ENCODE results near the gene RAMP3.

RAMP3 gene

DNA sequence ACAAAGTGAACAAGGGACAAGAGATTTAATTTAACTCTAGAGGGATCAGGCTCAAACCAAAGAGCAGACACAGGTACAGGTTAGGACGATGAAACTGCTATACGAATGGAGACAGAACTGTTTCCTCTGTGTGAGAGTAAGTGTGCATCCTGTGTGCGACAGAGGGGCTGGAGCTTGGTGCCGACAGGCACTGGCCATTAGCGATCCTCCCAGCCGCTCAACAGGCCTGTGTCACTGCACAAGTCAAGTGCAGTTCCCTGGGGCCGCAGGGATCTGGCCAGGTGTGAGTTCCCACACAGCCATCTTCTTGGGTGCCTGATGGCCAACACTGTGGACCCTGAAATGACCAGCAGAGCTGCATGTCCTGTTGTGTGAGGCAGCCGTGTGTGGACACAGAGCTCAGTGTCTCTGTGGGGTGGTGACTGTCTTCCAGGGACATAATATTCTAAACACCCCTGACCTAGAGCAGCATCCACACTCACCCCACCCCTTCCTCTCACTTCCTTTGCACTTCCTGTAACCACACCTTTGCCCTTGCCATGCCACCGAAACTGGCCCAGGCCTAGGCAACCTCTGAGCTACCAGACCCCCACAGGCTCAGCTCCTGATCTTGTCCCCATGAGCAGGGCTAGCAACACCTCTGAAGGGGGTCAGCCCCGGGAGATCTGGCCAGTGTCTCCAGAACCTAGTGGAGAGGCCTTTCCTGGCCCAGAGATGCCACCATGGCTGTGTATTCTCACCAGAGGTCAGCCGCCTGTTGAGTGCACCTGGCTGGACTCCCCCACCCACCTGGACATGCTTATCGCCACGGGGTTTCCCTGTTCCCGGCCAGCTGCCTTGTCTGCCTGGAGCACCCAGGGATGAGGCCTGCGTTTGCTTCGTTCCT is 34.4 kb upstream of the RAMP3 start:
- H2BK120ac ChIP-seq (ENCODE audit: low read depth, low read length) = no peak overlapping the region
- no peak overlapping the region for H2BK5ac ChIP-seq (ENCODE audit: low read length)
- no peak overlapping the region for H2AK5ac ChIP-seq (ENCODE audit: low read length)
- no peak overlapping the region for H3K23ac ChIP-seq (ENCODE audit: low read length)
- no peak overlapping the region for H3K4me3 ChIP-seq (ENCODE audit: low read length)
- no peak overlapping the region for H3K27ac ChIP-seq (ENCODE audit: low read depth, low read length)
- H3K9ac ChIP-seq (ENCODE audit: low read length) = no peak overlapping the region
- DNase-seq = no peak
- H2BK15ac ChIP-seq (replicated peaks; ENCODE audit: low read depth) = no peak overlapping the region
- H3K4ac ChIP-seq (ENCODE audit: low read depth, low read length) = no peak overlapping the region
- no peaks in the 10 kb centered on the region for H3K79me2 ChIP-seq (ENCODE audit: control insufficient read depth, insufficient read depth, low read length)
- H3K18ac ChIP-seq (ENCODE audit: low read length) = no peak overlapping the region
- no CpG with 5 or more reads among the region's 16 CpGs for WGBS (ENCODE audit: extremely low coverage, insufficient coverage, low lambda C conversion rate)
- H3K4me1 ChIP-seq (ENCODE audit: control insufficient read depth, low read depth, low read length) = no peaks in the 10 kb centered on the region
- peak overlapping the region; percentile 15 for H3K56ac ChIP-seq (ENCODE audit: low read length)
- H4K5ac ChIP-seq (ENCODE audit: low read length) = no peak overlapping the region
- no peaks in the 10 kb centered on the region for H3K79me1 ChIP-seq (ENCODE audit: low read length)
- no peak overlapping the region for H4K8ac ChIP-seq (ENCODE audit: low read depth, low read length)
- H3K4me2 ChIP-seq (ENCODE audit: low read length) = no peak overlapping the region
- H3K36me3 ChIP-seq (ENCODE audit: control insufficient read depth, insufficient read depth, low read length) = no peaks in the 10 kb centered on the region
- no peaks in the 10 kb centered on the region for H3K27me3 ChIP-seq (ENCODE audit: insufficient read depth, low read length, poor library complexity)

DNA sequence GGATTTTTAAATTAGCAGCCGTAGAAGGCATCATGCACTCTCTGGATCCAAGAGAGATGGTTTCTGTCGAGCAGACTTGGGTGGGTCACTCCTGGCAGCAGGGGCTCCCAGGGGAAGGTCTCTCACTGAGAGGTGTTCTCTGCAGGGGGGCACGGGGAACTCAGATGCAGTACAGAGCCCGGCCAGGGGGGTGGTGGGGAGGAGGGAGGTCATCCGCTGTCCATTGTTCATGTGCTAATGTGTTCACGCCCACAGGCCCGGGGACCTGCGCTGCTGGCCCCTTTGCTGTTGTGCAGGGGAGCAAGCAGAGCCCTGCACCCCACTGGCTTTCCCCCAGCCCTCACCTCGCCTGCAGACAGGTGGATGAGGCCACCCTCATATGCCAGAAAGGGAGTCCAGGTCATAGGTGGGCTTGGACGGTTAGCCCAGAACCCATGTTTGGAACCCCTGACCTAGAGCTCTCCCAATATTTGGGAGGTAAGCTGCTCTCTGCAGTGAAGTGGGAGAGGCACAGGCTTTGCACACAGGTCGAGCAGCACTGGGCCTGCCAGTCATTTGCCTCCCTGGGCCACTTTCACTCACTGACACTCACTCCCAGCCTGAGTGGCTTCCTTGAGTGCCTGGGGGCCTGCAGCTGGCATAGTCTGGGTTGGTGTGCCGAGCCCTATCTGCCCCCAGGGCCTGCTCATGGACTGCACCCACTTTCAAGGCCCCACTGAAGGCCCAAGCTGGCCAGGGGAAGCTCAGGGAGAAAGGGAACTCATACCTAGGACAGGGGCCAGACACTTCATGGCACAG is 33.5 kb upstream of the RAMP3 start:
- Histone ChIP-seq H3K23ac (ENCODE audit: low read length) (no peak overlapping the region), H3K18ac (ENCODE audit: low read length) (no peak overlapping the region), H3K4me1 (ENCODE audit: control insufficient read depth, low read depth, low read length) (no peaks in the 10 kb centered on the region), H3K9ac (ENCODE audit: low read length) (no peak overlapping the region), H3K79me1 (ENCODE audit: low read length) (no peaks in the 10 kb centered on the region), H3K36me3 (ENCODE audit: control insufficient read depth, insufficient read depth, low read length) (no peaks in the 10 kb centered on the region), H3K4me2 (ENCODE audit: low read length) (no peak overlapping the region), H3K27ac (ENCODE audit: low read depth, low read length) (no peak overlapping the region), H4K5ac (ENCODE audit: low read length) (no peak overlapping the region), H3K56ac (ENCODE audit: low read length) (peak overlapping the region; percentile 10), H4K8ac (ENCODE audit: low read depth, low read length) (no peak overlapping the region), H3K4me3 (ENCODE audit: low read length) (no peak overlapping the region), H3K27me3 (ENCODE audit: insufficient read depth, low read length, poor library complexity) (no peaks in the 10 kb centered on the region), H3K4ac (ENCODE audit: low read depth, low read length) (no peak overlapping the region), H3K79me2 (ENCODE audit: control insufficient read depth, insufficient read depth, low read length) (no peaks in the 10 kb centered on the region), H2BK15ac (replicated peaks; ENCODE audit: low read depth) (no peak overlapping the region), H2AK5ac (ENCODE audit: low read length) (no peak overlapping the region), H2BK120ac (ENCODE audit: low read depth, low read length) (no peak overlapping the region), H2BK5ac (ENCODE audit: low read length) (no peak overlapping the region)
- no CpG with 5 or more reads among the region's 12 CpGs for WGBS (ENCODE audit: extremely low coverage, insufficient coverage, low lambda C conversion rate)
- DNase-seq = peak; percentile 27

GRCh38 chr7:45125193-45125904 is 32.2 kb upstream of the RAMP3 start:
- no peak overlapping the region for H3K4ac ChIP-seq (ENCODE audit: low read depth, low read length)
- H3K4me3 ChIP-seq (ENCODE audit: low read length) = no peak overlapping the region
- no CpG with 5 or more reads among the region's 11 CpGs for WGBS (ENCODE audit: extremely low coverage, insufficient coverage, low lambda C conversion rate)
- H2BK120ac ChIP-seq (ENCODE audit: low read depth, low read length) = no peak overlapping the region
- no peaks in the 10 kb centered on the region for H3K27me3 ChIP-seq (ENCODE audit: insufficient read depth, low read length, poor library complexity)
- no peak overlapping the region for H3K18ac ChIP-seq (ENCODE audit: low read length)
- H3K27ac ChIP-seq (ENCODE audit: low read depth, low read length) = no peak overlapping the region
- H3K79me1 ChIP-seq (ENCODE audit: low read length) = no peaks in the 10 kb centered on the region
- no peaks in the 10 kb centered on the region for H3K4me1 ChIP-seq (ENCODE audit: control insufficient read depth, low read depth, low read length)
- no peak for DNase-seq
- H3K36me3 ChIP-seq (ENCODE audit: control insufficient read depth, insufficient read depth, low read length) = no peaks in the 10 kb centered on the region
- no peak overlapping the region for H2AK5ac ChIP-seq (ENCODE audit: low read length)
- no peak overlapping the region for H3K9ac ChIP-seq (ENCODE audit: low read length)
- no peak overlapping the region for H4K5ac ChIP-seq (ENCODE audit: low read length)
- no peak overlapping the region for H2BK5ac ChIP-seq (ENCODE audit: low read length)
- no peak overlapping the region for H3K23ac ChIP-seq (ENCODE audit: low read length)
- no peak overlapping the region for H4K8ac ChIP-seq (ENCODE audit: low read depth, low read length)
- no peak overlapping the region for H3K56ac ChIP-seq (ENCODE audit: low read length)
- H3K79me2 ChIP-seq (ENCODE audit: control insufficient read depth, insufficient read depth, low read length) = no peaks in the 10 kb centered on the region
- no peak overlapping the region for H3K4me2 ChIP-seq (ENCODE audit: low read length)
- no peak overlapping the region for H2BK15ac ChIP-seq (replicated peaks; ENCODE audit: low read depth)

- Histone ChIP-seq H3K4me1 (ENCODE audit: control insufficient read depth, low read depth, low read length) (no peaks in the 10 kb centered on the region), H4K8ac (ENCODE audit: low read depth, low read length) (no peak overlapping the region)
These were observed 31.4 kb upstream of the RAMP3 start for GRCh38 chr7:45126201-45126600.

GRCh38 chr7:45126920-45127319 is 30.7 kb upstream of the RAMP3 start:
- Histone ChIP-seq H2AK5ac (ENCODE audit: low read length) (no peak overlapping the region), H3K9ac (ENCODE audit: low read length) (no peak overlapping the region), H2BK5ac (ENCODE audit: low read length) (no peak overlapping the region), H4K5ac (ENCODE audit: low read length) (no peak overlapping the region), H2BK15ac (replicated peaks; ENCODE audit: low read depth) (no peak overlapping the region), H3K4me1 (ENCODE audit: control insufficient read depth, low read depth, low read length) (no peaks in the 10 kb centered on the region), H3K27me3 (ENCODE audit: insufficient read depth, low read length, poor library complexity) (no peaks in the 10 kb centered on the region), H3K18ac (ENCODE audit: low read length) (no peak overlapping the region), H3K56ac (ENCODE audit: low read length) (no peak overlapping the region), H3K4ac (ENCODE audit: low read depth, low read length) (no peak overlapping the region), H3K4me3 (ENCODE audit: low read length) (no peak overlapping the region), H2BK120ac (ENCODE audit: low read depth, low read length) (no peak overlapping the region), H3K79me2 (ENCODE audit: control insufficient read depth, insufficient read depth, low read length) (no peaks in the 10 kb centered on the region), H3K79me1 (ENCODE audit: low read length) (no peaks in the 10 kb centered on the region), H3K23ac (ENCODE audit: low read length) (no peak overlapping the region), H3K36me3 (ENCODE audit: control insufficient read depth, insufficient read depth, low read length) (no peaks in the 10 kb centered on the region), H4K8ac (ENCODE audit: low read depth, low read length) (no peak overlapping the region), H3K27ac (ENCODE audit: low read depth, low read length) (no peak overlapping the region), H3K4me2 (ENCODE audit: low read length) (no peak overlapping the region)
- no peak for DNase-seq
- WGBS (ENCODE audit: extremely low coverage, insufficient coverage, low lambda C conversion rate) = no CpG with 5 or more reads among the region's 6 CpGs

More at GRCh38 chr7:45126201-45126600, 31.4 kb upstream of the RAMP3 start:
- no CpG with 5 or more reads among the region's 6 CpGs for WGBS (ENCODE audit: extremely low coverage, insufficient coverage, low lambda C conversion rate)
- H3K23ac ChIP-seq (ENCODE audit: low read length) = no peak overlapping the region
- H3K56ac ChIP-seq (ENCODE audit: low read length) = no peak overlapping the region
- H2AK5ac ChIP-seq (ENCODE audit: low read length) = no peak overlapping the region
- no peak overlapping the region for H2BK5ac ChIP-seq (ENCODE audit: low read length)
- H3K27ac ChIP-seq (ENCODE audit: low read depth, low read length) = no peak overlapping the region
- H3K4me3 ChIP-seq (ENCODE audit: low read length) = no peak overlapping the region
- no peak overlapping the region for H2BK15ac ChIP-seq (replicated peaks; ENCODE audit: low read depth)
- no peaks in the 10 kb centered on the region for H3K27me3 ChIP-seq (ENCODE audit: insufficient read depth, low read length, poor library complexity)
- no peak overlapping the region for H3K4ac ChIP-seq (ENCODE audit: low read depth, low read length)
- no peaks in the 10 kb centered on the region for H3K79me2 ChIP-seq (ENCODE audit: control insufficient read depth, insufficient read depth, low read length)
- H4K5ac ChIP-seq (ENCODE audit: low read length) = no peak overlapping the region
- no peak overlapping the region for H3K9ac ChIP-seq (ENCODE audit: low read length)
- no peaks in the 10 kb centered on the region for H3K36me3 ChIP-seq (ENCODE audit: control insufficient read depth, insufficient read depth, low read length)
- H3K18ac ChIP-seq (ENCODE audit: low read length) = no peak overlapping the region
- no peak for DNase-seq
- no peaks in the 10 kb centered on the region for H3K79me1 ChIP-seq (ENCODE audit: low read length)
- no peak overlapping the region for H3K4me2 ChIP-seq (ENCODE audit: low read length)
- no peak overlapping the region for H2BK120ac ChIP-seq (ENCODE audit: low read depth, low read length)

Measured in mesendoderm (in vitro differentiated cells).